ENCODE data around the gene FGF3.

The FGF3 gene

DNA sequence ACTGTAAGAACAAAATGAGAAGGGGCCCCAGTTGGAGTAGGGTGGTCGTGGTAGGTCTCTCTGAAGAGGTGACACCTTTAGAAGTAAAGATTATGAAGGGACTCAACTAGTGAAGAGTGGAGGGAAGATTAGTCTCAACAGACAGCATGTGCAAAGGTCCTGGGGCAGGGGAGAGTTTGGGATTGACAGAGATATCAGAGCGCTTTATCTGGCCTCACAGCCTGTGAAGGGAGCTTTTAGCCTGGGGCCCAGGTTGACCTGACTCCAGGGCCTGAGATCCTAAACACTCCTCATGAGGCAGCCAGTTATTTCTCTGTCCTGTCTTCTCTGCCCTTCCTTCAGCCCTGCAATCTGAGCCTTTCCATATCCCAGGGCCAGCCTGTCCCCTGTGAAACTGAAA is 16.2 kb downstream of the FGF3 start:
- DNase-seq: no peak

DNA sequence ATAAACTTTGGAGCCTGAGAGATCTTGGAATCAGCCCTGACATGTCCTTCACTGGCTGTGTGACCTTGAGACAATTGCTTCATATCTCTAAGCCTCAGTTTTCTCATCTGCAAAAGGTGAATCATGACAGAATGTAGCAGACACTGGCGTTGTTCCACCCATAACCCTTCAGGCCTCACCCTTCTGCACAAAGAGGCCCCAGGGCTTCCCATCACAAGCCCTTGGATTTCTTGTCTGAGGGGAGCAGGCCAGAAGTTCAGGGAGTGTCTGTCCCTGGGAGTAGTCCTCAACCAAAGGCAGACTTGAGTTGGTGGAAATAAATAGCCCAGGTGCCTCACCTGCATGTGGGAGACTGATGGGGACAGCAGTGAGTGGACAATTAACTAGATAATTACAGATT is 16.6 kb downstream of the FGF3 start:
- no peak for DNase-seq

DNA sequence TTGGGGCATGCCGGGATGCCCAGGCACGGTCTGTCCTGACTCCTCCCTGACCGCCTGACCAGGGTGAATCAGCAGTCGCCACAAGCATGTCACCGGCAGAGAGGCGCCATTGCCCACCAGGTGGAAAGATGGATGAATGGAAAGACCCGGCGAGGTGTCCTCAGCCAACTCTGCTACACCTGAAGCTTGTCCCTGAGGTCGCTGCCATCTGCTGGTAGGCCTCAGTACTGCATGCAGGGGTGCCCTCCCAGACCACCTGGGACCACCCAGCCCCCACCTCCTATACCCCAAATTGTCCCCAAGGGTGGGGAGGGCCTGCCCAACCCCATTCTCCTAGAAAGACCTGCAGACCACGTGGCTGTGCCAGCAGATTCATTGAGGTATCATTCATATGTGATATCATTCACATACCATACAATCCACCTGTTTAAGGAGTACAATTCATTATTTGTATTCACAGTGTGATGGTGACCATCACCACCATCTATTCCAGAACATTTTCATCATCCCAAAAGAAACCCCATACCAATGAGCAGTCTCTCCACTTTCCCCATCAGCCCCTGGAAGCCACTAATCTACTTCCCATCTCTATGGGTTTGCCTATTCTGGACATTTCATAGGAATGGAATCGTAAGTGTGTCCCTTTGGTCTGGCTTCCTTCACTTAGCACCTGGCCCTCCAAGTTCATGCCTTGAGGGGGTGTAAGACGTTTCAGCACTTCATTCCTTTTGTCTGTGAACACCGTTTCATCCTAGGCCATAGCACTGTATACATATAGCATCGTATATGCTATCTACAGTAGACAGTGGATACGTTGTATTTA is 17.5 kb downstream of the FGF3 start:
- DNase-seq: no peak

DNA sequence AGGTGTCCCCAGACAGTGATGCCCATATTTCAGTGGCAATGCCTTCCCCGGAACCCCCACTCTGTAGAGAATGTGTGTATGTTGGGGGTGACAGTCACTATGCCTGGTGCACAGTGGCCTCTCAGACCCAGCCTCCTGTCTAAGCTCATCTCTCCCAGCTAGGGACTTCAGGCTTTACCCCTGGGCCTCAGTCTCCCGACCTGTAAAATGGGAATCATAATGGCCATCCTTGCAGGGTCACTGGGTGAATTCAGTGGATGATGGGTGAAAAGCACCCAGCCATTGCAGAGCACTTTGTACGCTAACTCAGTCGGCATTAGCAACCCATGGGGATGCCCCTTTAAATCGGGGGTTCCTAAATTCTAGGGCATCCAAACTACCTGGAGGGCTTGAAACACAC is 18.9 kb downstream of the FGF3 start:
- DNase-seq: no peak

DNA sequence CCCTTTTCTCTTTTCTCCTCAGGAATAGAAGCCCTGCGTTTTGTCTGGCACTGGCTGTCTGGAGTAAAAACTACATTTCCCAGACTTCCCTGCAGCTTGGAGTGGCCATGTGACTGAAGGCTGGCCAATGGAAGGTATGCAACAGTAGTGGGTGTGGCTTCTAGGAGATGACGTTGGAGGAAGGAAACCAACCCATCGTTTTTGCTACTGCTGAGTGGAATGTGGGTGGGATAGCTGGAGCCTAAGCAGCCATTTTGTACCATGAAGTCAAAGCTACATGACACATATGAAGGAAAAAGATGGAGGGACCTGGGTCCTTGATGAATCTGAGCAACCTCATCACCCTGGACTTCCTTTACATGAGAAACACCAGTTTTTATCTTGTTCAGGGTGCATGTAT is 19.6 kb downstream of the FGF3 start:
- DNase-seq: no peak

DNA sequence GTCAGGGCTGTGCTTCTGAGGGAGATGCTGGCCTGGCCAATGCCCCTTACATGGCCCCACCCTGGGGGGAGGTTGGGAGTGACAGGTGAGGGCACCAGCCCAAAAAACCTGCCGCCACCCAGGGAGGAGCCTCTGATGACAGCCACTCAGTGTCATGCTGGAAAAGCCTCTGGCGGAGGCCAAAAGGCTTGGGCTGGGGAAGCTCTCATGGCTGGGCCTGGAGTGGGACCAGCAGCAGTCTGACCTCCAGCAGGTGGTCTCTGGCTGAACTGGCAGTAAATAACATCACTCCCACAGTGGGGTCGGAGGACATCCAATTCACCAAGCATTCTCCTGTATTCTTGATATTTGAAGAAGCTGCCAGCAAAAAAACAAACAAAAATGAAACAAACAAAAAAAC is 20.1 kb downstream of the FGF3 start:
- DNase-seq: no peak

DNA sequence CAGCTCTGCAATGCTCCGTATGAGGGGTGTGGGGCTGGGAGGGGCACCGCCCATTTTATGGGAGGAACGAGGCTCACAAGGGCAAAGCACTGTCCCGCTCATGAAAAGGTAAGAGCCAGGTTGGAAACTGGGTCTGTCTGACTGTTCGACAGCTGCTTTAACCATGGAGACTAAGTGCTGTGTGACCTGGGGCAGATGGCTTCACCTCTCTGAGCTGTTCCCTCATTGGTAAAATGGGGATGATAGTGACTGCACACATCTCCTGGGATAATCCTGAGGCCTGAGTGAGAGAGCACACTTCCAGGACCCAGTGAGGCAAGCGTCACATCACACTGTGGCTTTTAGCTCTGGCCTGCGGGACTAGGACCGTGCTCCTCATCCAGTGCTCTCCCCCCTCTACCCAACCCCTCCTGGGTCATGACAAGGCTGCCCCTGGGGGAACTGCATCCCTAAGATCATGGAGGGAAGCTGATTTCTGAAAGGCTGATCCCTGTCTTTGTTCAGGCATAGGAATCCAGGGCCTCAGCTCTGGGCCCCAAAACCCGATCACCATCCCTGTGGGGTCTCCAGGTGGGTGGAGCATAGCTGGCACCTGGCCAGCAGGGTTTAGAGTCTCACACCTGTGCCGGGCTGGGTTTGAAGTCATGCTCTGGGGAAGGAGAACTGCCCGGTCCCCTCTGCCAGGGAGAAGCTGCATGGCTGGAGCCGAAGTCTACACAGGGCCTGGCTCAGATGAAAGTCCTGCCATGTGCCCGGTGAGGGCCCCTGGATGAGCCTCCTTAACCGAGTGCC is 21.3 kb downstream of the FGF3 start:
- DNase-seq: no peak

DNA sequence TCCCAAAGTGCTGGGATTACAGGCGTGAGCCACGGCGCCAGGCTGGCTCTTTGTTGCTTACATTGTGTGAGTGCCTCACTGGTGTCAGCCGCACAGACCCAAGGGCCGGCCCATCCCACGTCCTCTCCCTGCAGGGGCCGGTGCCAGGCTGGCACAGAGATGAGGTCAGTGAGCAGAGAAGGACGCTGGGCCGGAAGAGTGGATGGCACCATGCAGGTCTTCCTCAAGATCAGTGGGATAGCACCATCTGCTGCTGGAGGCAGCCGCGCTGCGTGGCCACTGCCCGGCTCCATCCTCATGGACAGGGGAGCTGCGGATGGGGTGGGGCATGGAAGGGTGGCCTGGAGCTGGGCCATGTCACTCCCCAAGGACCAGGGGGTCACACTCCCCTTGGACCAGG is 22.1 kb downstream of the FGF3 start:
- no peak for DNase-seq

DNA sequence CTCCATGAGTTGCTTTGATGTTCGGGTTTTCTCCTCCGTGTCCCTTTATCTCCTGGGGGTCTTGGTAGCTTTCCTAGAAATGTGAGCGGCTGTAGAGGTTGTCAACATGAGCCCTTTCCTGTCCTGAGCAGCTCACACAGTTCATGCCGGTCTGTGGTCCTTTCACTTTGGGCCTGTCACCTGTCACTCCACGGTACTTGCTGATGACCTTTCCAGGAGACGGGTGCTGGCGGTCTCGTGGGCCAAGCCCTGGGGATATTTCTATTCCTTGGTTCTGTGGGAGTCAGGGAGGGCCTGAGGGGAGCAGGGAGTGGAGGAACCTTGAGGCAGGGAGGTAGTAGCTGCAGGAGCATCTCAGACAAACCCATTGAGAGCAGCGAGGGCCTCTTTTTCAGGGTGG is 23.2 kb downstream of the FGF3 start:
- DNase-seq: no peak

DNA sequence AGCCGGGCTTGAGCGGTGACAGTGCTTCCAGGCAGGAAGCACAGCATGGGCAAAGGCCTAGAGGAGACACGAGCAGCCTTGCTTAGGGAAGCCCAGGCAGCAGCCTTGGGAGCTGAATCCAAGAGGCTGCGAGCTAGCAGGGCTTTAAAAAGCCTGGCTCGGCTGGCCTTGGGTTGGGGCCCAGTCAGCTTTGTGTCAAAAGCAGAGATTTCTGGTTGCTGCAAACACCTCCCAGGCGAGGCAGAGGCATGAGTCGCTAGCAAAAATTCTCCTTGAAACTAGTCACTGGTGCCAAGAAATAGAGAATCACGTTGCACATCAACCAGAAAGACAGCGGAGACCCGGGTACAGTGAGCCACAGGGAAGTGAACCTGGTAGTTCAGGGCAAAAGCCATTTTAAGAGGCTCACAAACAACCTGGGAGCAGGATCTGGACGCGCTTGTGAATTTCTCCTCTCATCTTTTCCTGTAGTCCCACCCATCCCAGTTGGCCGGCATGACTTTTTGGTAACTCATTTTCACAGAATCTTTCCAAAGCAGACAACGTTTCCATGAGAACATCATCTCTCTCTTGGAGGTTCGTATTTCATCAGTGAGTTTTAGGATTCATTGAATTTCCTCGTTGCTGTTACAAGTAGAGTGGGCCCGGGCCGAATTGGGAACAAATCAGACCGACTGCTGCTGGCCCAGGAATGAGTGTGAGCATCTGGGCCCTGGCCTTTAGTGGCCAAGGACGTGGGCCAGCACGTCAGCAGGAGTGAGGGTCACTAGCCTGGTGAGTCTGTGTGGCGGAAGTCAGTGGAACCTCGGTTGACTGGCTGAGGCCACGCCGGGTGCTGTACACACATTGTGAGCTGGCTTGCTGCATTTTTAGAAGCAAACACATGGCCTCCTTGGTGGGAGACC is 27.7 kb downstream of the FGF3 start:
- no peak for DNase-seq

DNA sequence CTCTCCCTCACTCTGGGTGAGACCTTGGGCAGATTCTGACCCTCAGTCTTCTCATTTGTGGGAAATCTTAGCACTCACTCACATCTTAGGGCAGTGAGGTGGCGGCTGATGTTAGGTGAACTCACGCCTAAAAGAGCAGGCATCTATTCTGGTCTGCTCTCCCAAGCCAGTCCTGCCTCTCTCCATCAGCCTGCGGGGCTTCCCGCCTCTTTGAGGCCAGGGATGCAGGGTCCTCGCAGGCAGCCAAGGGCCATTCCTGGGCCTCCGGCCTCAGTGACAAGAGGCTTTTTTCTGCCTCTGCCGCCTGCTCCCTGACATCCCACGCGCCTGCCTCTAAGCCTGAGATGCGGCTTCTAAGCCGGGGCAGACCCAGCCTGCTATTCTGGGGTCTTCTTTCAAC is 30.3 kb downstream of the FGF3 start:
- DNase-seq: no peak

DNA sequence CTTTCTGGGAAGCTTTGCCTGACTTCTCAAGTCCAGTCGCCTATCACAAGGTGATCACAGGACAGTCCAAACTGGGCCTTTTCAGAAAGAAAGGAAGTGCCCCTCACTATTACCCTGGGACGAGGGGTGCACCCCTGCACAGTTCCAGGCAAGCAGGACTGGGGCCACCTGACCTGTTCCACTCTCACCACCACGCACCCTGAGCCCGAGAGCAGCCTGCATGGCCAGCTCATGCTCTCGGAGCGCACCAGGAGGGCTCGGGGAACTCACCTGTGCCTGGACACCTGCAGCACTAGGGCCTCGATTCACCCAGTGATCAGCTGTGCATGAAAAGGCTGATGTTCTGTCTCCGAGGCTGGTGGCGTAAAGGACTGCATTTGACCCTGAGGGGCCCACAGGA is 31.3 kb downstream of the FGF3 start:
- no peak for DNase-seq

DNA sequence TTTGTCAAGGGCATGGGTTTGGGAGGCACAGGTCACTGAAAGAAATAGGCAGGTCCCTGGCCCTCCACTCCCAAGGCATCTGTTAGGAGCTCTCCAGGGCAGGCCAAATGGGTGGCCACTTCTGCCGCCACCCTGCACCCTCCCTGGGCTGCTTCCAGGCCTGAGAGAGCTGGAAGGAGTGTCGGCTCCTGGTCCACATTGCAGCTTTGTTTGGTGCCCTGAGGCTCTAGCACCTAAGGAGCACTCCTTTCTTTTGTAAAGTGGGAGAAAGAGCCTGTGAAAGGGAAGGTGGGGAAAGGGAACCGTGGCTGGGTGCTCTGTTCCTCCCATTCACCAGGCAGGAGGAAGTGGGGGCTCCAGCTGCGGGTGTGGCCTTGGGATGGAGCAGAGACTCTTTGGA is 31.8 kb downstream of the FGF3 start:
- DNase-seq: no peak

DNA sequence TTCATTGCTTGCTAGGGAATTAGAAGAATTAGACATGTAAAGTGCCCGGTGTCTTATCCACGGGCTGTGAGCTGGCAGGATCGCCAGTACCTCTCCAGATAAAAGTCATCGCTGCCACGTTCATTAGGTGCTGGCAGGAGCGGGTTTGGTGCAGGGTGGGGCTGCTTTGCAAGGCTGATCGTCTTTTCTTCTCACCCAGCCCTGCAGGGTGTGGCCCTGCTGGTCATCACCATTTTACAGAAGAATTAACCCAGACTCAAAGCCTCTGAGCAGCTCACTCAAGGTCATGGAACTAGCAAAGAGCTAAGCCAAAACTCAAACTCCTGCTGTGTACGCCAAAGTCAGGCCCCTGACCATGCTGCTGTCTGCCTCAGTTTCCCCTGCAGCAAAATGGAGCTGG is 38.0 kb downstream of the FGF3 start:
- no peak for DNase-seq

DNA sequence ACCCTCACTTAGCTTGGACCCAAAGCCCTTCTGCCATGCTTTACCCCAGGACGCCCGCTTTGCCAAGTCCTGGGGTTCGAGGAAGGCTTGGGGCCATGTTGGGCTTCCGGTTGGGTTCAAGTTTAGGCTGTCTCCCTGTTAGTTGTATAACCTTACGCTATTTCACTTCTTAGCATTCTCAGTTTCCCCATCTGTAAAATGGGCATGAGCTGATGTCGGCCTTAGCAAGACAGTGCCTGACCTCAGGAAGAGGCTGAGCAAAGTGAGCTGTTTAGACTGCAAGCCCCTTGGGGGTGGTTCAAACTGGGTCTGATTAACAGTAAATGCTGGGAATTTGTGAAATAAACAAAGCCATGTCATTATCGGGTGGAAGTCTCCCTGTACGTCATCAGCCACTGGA is 40.8 kb downstream of the FGF3 start:
- no peak for DNase-seq

DNA sequence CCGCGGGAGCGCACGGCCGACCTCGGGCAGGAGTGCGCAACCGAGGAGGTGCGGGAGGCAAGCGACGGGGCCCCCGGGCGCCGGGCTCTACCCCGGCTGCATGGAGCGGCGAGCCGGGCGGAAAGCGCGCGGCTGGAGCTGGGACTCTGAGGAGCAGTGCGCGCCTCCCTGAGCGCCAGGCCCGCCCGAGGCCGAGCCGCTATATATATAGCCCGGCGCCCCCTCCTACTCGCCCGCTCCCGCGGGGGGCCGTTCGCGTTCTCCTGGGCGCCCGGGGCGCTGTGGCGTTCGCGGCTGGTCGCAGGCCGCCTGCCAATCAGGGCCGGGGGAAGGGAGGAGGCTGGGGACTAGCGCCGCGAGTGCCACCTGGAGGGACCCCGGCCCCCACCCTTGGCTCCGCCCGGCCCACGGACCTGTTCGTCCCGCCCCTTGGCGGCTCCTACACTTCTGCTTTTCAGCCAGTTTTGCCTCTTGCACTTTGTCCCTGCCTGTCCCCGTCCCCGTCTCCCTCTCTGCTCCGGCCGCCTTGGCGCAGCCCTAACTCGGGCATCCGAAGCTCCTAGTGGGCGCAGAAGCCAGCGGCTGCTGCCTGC is 44.0 kb downstream of the FGF3 start, which contains the start of gene FGF4:
FGF4 (minus strand) TSS at position 179 of the 593 bp plus-strand sequence. CDS start 257 bp downstream, outside the sequence.
- DNase-seq: no peak

DNA sequence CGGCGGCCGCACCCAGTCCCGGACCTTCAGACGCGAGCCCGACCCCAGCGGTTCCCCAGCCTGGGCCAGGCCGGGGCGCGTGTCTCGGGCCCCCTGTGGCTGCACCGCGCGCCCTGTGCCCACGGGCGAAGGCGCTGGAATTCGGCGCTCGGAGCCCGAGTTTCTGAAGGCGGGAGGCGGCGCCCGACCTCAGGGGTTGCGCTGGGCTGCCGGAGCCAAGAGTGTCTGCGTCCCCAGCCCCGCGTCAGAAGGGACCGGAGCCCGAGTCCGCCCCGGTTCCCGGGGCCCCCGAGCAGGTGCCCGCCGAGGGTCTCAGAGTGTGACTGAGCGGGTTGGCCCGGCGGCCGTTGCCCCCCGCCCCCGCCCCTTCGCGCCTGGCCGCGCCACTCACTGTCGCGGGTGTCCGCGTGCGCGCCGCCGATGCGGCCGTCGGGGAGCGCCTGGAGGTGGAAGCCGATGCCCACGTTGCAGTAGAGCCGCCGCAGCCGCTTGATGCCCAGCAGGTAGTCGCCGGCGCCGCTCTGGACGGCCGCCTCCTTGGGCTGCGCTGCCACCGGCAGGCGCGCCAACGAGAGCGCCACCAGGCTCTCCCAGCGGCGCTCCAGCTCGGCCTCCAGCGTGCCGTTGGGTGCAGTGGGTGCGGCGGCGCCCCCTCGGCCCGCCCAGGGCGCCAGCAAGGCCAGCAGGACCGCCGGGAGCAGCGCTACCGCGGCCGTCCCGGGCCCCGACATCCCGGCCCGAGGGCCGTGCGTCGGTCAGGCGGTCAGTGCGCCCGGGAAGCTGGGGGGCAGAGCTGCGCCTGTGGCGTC is 44.7 kb downstream of the FGF3 start:
- DNase-seq: no peak

DNA sequence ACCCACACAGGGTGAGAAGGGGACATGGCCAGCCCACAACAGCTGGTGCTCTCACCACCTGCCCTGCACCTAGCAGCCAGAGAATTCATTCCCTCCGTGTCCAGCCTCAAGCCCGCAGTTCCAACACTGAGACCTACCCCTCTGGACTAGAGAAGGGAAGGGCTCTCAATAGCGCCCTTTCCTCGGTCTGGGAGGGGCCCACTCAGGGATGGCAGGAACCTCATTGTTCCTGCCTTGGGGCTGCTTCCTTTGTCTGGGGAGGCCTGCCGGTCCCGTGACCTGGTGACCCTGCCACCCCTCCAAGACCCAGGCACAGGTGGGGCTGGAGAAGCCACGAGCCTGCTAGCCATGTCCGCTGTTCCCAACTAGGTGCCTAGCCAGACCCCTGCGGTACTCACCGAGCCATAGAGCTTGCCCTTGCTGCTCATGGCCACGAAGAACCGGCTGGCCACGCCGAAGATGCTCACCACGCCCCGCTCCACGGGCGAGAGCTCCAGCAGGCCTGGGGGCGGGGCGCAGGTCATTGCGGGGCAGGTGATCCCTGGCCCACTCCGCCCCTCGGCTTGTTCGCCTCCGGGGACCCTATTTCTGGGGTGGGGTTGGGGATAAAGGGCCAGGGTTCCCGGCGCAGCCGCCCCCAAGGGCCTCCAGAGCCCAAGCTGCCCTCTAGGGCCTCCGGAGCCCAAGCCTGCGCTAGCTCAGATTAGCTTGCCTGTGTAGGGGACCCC is 45.4 kb downstream of the FGF3 start:
- no peak for DNase-seq

DNA sequence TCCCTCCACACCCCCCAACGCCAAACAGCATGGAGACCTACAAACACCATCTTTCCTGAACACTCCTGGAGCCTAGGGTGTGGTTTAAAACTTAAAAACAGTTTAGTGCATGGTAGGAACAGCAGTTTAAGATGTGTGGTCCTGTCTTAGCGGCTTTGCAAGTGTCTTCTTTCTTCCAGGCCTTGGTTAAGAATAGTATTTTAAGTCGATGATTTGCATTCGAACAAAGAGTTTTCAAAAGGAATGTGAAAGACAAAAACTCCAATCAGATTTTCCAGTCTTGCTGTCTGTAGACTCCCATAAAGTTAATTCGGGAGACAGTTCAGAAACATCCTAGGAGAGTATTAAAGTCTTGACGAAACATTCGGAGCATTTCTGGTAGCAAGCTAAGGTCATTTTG is 47.8 kb downstream of the FGF3 start:
- no peak for DNase-seq

DNA sequence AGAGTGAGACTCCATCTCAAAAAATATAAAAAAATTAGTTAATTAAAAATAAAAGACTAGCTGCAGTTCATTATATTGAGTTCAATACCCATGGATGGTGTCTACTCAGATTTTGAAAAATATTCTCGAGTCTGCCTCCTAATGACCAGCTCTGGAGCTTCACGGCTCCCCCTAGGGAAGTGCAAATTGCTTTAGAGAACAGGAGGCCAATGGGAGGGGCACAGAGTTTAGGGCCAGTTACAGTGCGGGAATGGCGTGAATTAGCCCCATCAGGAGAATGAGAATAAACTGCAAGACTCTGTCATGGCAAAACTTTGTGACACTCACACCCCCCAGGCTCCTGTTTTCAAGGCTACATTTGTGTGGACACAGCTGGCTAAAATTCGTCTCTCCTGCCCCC is 48.7 kb downstream of the FGF3 start:
- DNase-seq: no peak

DNA sequence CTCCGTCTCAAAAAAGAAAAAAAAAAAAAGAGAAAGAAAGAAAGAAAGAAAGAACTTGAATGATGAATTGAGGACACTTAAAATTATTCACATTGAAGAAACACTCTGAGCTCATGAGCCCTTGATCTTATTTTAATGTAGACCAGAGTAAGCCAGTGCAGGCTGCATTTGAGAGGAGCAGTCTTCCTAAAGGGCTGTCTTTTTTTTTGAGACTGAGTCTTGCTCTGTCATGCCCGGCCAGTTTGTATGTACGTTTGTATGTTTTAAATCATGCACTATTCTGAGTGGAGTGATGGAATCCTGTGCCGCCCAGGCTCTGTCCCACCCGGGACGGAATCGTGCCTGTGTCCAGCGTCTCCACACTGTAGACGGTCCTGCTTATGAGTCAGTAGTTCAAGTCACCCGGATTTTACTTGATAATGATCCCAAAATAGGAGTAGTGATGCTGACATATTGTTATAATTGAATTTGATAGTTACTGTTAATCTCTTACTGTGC is 53.7 kb downstream of the FGF3 start:
- no peak for DNase-seq
